ENCODE data around the gene RAX2. TPM values are rescaled to one million over a fixed set of nuclear protein-coding genes. Genes with fewer than 3 reads are reported as not detected.
A peak's percentile ranks its signal among the peaks of the same experiment; 100 is the strongest.

The RAX2 gene
- total and polyA plus RNA-seq, 2 of the 13 experiments (the other 11 are each of a cell fraction or from before 2014, with no cell fraction given) = not detected

DNA sequence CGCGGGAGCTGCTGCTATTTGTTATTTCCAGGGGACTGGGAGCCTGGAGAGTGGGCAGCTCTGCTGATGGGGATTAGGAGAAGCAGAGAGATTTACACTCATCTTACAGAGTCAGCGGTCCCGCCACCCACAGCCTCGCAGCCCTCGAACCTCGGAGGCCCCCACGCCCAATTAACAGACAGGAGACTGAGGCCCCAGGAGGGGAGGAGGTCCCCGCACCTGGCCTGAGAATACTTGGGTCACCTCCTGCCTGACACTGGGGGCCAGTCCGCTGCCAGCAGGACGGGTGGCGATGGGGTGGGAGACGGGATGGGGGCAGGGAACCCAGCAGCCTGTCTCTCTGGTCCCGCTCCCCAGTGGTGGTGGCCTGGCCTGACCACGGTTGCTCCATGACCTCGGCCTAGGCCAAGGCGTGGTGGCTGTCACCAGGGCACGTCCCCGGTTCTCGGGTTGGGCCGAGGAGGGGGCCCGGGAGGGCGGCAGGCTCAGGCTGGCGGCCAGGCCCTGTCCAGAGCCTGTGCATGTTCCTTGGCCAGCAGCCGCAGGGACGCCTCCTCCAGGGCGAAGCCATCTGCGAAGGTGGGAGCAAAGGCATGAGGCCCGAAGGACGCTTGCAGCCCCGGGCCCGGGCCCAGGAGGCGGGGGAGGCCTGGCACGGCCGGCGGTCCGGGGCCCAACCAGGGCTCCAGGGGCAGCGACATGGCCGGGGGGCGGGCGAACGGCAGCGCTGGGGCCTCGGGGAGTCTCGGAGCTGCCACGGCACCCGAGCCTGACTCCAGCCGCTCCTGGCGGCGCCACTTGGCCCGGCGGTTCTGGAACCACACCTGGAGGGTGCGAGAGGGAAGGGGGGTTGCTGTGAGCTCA is 1.7 kb downstream of the RAX2 start:
- Histone ChIP-seq H3K4me3 (replicated peaks in 1 of 3; ENCODE audit: insufficient read depth in 1 of 3, low read depth in 2 of 3, low read length in 3 of 3) (no peak overlapping the region), H3K79me2 (ENCODE audit: insufficient read depth, low read length) (no peaks in the 10 kb centered on the region), H3K36me3 (replicated peaks in 1 of 2; ENCODE audit: control insufficient read depth in 1 of 2, insufficient read depth in 2 of 2, low read length in 2 of 2) (peaks cover 5 to 15% of the 10 kb centered on the region in 2 experiments; a peak in 2 of 5 replicates), H3K9me3 (ENCODE audit: low read length) (no peaks in the 10 kb centered on the region), H4K20me1 (ENCODE audit: insufficient read depth, low read length) (no peaks in the 10 kb centered on the region), H3K27ac (ENCODE audit: extremely low read length, insufficient read depth, low read length) (no peak overlapping the region), H3K4me1 (ENCODE audit: insufficient read depth, low read length) (no peaks in the 10 kb centered on the region), H2AFZ (ENCODE audit: low read length) (no peak overlapping the region), H3K9ac (ENCODE audit: insufficient read depth, low read depth, low read length) (no peak overlapping the region), H3K4me2 (ENCODE audit: low read depth, low read length) (no peak overlapping the region), H3K27me3 (ENCODE audit: control insufficient read depth in 1 of 2, insufficient read depth in 2 of 2, low read length in 2 of 2) (peaks cover 0 to 11% of the 10 kb centered on the region in 2 experiments; a peak in 2 of 5 replicates)
- ATAC-seq = peak; percentile 12; the same call in 2 of the 3 replicates
- intact Hi-C loops (cut with micrococcal nuclease; ENCODE audit: unreplicated experiment) (no loop called here), in situ Hi-C loops (cut with HindIII; ENCODE audit: extremely low pct_ligation_motif_present, low pct_unique_long_range_greater_than_20kb) (no loop called here)
- ChIA-PET POLR2A (interaction anchor here (3.4 kb wide), 1 partner anchor 8 kb away, joined by 15 read pairs; the partner anchor contains the start of genes APBA3 and MRPL54), CTCF (ENCODE audit: low intra/inter-chr PET ratio, low total read pairs) (no interaction called here)
- no peak for DNase-seq (ENCODE audit: low spot score)
- FAIRE-seq = no peak
- 88% methylated on average over 4 of the region's 53 CpGs for WGBS (ENCODE audit: low lambda C conversion rate)
- TF ChIP-seq ZNF292 (CRISPR knock-in tag; IDR thresholded peaks at IDR 0.05; ENCODE audit: borderline replicate concordance, low read depth) (no peak), TEAD2 (CRISPR knock-in tag; IDR thresholded peaks at IDR 0.05) (no peak), ZNF878 (CRISPR knock-in tag; IDR thresholded peaks at IDR 0.05) (no peak), SMAD3 (CRISPR knock-in tag; IDR thresholded peaks at IDR 0.05) (no peak), TBL1XR1 (IDR thresholded peaks at IDR 0.05; ENCODE audit: borderline replicate concordance, low read length, partially characterized antibody) (no peak), SP2 (CRISPR knock-in tag; IDR thresholded peaks at IDR 0.05) (no peak), ZNF737 (CRISPR knock-in tag; IDR thresholded peaks at IDR 0.05; ENCODE audit: borderline replicate concordance) (no peak)
- TF ChIP-seq, protein P1, sequence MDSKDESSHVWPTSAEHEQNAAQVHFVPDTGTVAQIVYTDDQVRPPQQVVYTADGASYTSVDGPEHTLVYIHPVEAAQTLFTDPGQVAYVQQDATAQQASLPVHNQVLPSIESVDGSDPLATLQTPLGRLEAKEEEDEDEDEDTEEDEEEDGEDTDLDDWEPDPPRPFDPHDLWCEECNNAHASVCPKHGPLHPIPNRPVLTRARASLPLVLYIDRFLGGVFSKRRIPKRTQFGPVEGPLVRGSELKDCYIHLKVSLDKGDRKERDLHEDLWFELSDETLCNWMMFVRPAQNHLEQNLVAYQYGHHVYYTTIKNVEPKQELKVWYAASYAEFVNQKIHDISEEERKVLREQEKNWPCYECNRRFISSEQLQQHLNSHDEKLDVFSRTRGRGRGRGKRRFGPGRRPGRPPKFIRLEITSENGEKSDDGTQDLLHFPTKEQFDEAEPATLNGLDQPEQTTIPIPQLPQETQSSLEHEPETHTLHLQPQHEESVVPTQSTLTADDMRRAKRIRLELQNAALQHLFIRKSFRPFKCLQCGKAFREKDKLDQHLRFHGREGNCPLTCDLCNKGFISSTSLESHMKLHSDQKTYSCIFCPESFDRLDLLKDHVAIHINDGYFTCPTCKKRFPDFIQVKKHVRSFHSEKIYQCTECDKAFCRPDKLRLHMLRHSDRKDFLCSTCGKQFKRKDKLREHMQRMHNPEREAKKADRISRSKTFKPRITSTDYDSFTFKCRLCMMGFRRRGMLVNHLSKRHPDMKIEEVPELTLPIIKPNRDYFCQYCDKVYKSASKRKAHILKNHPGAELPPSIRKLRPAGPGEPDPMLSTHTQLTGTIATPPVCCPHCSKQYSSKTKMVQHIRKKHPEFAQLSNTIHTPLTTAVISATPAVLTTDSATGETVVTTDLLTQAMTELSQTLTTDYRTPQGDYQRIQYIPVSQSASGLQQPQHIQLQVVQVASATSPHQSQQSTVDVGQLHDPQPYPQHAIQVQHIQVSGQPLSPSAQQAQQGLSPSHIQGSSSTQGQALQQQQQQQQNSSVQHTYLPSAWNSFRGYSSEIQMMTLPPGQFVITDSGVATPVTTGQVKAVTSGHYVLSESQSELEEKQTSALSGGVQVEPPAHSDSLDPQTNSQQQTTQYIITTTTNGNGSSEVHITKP (CRISPR knock-in tag; IDR thresholded peaks at IDR 0.05; ENCODE audit: low read depth) = no peak
- TF ChIP-seq, protein P2, sequence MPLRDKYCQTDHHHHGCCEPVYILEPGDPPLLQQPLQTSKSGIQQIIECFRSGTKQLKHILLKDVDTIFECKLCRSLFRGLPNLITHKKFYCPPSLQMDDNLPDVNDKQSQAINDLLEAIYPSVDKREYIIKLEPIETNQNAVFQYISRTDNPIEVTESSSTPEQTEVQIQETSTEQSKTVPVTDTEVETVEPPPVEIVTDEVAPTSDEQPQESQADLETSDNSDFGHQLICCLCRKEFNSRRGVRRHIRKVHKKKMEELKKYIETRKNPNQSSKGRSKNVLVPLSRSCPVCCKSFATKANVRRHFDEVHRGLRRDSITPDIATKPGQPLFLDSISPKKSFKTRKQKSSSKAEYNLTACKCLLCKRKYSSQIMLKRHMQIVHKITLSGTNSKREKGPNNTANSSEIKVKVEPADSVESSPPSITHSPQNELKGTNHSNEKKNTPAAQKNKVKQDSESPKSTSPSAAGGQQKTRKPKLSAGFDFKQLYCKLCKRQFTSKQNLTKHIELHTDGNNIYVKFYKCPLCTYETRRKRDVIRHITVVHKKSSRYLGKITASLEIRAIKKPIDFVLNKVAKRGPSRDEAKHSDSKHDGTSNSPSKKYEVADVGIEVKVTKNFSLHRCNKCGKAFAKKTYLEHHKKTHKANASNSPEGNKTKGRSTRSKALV (CRISPR knock-in tag; IDR thresholded peaks at IDR 0.05) = no peak
- TF ChIP-seq, protein P3, sequence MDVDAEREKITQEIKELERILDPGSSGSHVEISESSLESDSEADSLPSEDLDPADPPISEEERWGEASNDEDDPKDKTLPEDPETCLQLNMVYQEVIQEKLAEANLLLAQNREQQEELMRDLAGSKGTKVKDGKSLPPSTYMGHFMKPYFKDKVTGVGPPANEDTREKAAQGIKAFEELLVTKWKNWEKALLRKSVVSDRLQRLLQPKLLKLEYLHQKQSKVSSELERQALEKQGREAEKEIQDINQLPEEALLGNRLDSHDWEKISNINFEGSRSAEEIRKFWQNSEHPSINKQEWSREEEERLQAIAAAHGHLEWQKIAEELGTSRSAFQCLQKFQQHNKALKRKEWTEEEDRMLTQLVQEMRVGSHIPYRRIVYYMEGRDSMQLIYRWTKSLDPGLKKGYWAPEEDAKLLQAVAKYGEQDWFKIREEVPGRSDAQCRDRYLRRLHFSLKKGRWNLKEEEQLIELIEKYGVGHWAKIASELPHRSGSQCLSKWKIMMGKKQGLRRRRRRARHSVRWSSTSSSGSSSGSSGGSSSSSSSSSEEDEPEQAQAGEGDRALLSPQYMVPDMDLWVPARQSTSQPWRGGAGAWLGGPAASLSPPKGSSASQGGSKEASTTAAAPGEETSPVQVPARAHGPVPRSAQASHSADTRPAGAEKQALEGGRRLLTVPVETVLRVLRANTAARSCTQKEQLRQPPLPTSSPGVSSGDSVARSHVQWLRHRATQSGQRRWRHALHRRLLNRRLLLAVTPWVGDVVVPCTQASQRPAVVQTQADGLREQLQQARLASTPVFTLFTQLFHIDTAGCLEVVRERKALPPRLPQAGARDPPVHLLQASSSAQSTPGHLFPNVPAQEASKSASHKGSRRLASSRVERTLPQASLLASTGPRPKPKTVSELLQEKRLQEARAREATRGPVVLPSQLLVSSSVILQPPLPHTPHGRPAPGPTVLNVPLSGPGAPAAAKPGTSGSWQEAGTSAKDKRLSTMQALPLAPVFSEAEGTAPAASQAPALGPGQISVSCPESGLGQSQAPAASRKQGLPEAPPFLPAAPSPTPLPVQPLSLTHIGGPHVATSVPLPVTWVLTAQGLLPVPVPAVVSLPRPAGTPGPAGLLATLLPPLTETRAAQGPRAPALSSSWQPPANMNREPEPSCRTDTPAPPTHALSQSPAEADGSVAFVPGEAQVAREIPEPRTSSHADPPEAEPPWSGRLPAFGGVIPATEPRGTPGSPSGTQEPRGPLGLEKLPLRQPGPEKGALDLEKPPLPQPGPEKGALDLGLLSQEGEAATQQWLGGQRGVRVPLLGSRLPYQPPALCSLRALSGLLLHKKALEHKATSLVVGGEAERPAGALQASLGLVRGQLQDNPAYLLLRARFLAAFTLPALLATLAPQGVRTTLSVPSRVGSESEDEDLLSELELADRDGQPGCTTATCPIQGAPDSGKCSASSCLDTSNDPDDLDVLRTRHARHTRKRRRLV (CRISPR knock-in tag; IDR thresholded peaks at IDR 0.05) = no peak
- BruUV-seq (replicated peaks) = no TSS peak
